Right lobe of liver (tissue), 6 donors: ENCODE measurements around the gene GFOD1. TPM values are rescaled to one million over a fixed set of nuclear protein-coding genes. Genes with fewer than 3 reads are reported as not detected.

ENCODE experiments used
- ATAC-seq, 4 donors: fragments of 200-7000 bp; cut with Tn5 transposase; one replicate each; pipeline ENCODE4 v1.9.1; 2020; ENCODE audit warnings: mild to moderate bottlenecking in 4 of 4, moderate library complexity in 4 of 4
- DNase-seq, 3 donors: peaks; one replicate each; pipeline ENCODE4 v3.0.0-alpha.2; 2020
- H3K27ac ChIP-seq, 3 donors: fragments of 200-600 bp; one replicate each; pipeline ENCODE4 v1.8.0; 2022
- H3K27me3 ChIP-seq, 2 donors: fragments of 200-600 bp; one replicate each; pipeline ENCODE4 v1.8.0; 2022
- H3K36me3 ChIP-seq, 4 donors: fragments of 200-600 bp; sonication (generic) in 1 of 4; one replicate each; pipeline versions ENCODE4 v1.5.1 to v1.8.0; 2017 to 2022; ENCODE audit warnings: control low read depth in 1 of 4
- H3K4me1 ChIP-seq, 4 donors: fragments of 200-600 bp; sonication (generic) in 1 of 4; one replicate each; pipeline versions ENCODE4 v1.5.1 to v1.8.0; 2017 to 2022; ENCODE audit warnings: control low read depth in 1 of 4
- H3K4me3 ChIP-seq, 3 donors: fragments of 200-600 bp; one replicate each; pipeline ENCODE4 v1.8.0; 2022
- H3K9me3 ChIP-seq, 4 donors: fragments of 200-600 bp; sonication (generic) in 1 of 4; one replicate each; pipeline versions ENCODE4 v1.5.1 to v1.8.0; 2017 to 2022; ENCODE audit warnings: control low read depth in 1 of 4
- CTCF ChIP-seq, 4 donors: fragments of 200-600 bp in 3 of 4; fragments of 450-650 bp in 1 of 4; IDR thresholded peaks; one replicate each; pipeline versions ENCODE4 v1.5.1 to v1.8.0; 2016 to 2022; ENCODE audit warnings: antibody characterized with exemption in 4 of 4, mild to moderate bottlenecking in 2 of 4
- POLR2A ChIP-seq: fragments of 450-650 bp; IDR thresholded peaks from one replicate; pipeline ENCODE4 v1.6.1; 2017; ENCODE audit warnings: antibody characterized with exemption, mild to moderate bottlenecking
- WGBS: methylation state at CpG from one replicate; pipeline ENCODE4 v1.1.6; 2018; ENCODE audit warnings: low coverage, low lambda C conversion rate; ENCODE audit not compliant: insufficient coverage; ENCODE audit errors: missing lambda C conversion rate; 5-methylcytosine and 5-hydroxymethylcytosine counted together
- intact Hi-C, 2 donors: fragments of 100-400 bp; cut with DNase I; formaldehyde crosslinking; loops; one replicate each; pipeline versions ENCODE4 v1.11.2 to v1.14.1; 2022
- total RNA-seq, 6 experiments: library from RNA; depleted of rRNA in 2 of 6; stranded (reverse); fragments of >200 nt in 2 of 6; fragmentation: NEBNext Ultra II Directional in 3 of 6; extraction: Animal tissue kit (Norgen Biotek cat#: 25700) in 3 of 6; gene quantifications; one replicate each; pipeline versions ENCODE4 v1.1.0 to v1.2.4, GENCODE V29; 2016 to 2023
- donor health status: DM: no; HTN: yes; CAD: no.
- donor health status: DM: no; HTN: no; CAD: no.
- donor health status: DM: no; HTN: no; CAD: no.
- donor health status: DM: no; HTN: yes; CAD: no.
- donor health status: DM: no; HTN: yes; CAD: no.

Gene GFOD1
- total RNA-seq, 6 experiments from 2014 or later, result 5.4 to 8.5 (median 7.5) TPM

GRCh38 chr6:13526727-13527670 lies 39.6 kb upstream of the GFOD1 start:
- Histone ChIP-seq H3K36me3 (no peaks in the 10 kb centered on the region), H3K4me3 (no peak overlapping the region), H3K27ac (no peak overlapping the region), H3K27me3 (no peaks in the 10 kb centered on the region), H3K9me3 (no peaks in the 10 kb centered on the region), H3K4me1 (no peaks in the 10 kb centered on the region)
- 79% methylated on average over 12 of the region's 17 CpGs for WGBS
- DNase-seq, result no peak
- intact Hi-C loops, result no loop called here
- peak; percentile 37 to 51 (median 44) for ATAC-seq
- TF ChIP-seq CTCF (IDR thresholded peaks at IDR 0.05), result no peak

- TF ChIP-seq POLR2A (no peak), CTCF (IDR thresholded peaks at IDR 0.05) (no peak)
These were observed 38.9 kb upstream of the GFOD1 start for GRCh38 chr6:13526357-13526726.

GRCh38 chr6:13524801-13525508 lies 37.6 kb upstream of the GFOD1 start:
- WGBS, result 80% methylated on average over 11 of the region's 12 CpGs
- TF ChIP-seq CTCF (IDR thresholded peaks at IDR 0.05) (no peak), POLR2A (no peak)
- DNase-seq (no peak), ATAC-seq (no peak)
- intact Hi-C loops, result no loop called here
- H3K4me1 ChIP-seq, result no peaks in the 10 kb centered on the region
- H3K27ac ChIP-seq, result no peak overlapping the region
- no peaks in the 10 kb centered on the region for H3K27me3 ChIP-seq
- no peaks in the 10 kb centered on the region for H3K36me3 ChIP-seq
- H3K9me3 ChIP-seq, result no peaks in the 10 kb centered on the region
- H3K4me3 ChIP-seq, result no peak overlapping the region

More at GRCh38 chr6:13526357-13526726, 38.9 kb upstream of the GFOD1 start:
- Histone ChIP-seq H3K27ac (no peak overlapping the region), H3K4me1 (no peaks in the 10 kb centered on the region), H3K4me3 (no peak overlapping the region), H3K27me3 (no peaks in the 10 kb centered on the region), H3K9me3 (no peaks in the 10 kb centered on the region), H3K36me3 (no peaks in the 10 kb centered on the region)
- ATAC-seq (no peak), DNase-seq (no peak)
- WGBS, result 67% methylated on average over 1 of the region's 1 CpG
- intact Hi-C loops, result no loop called here

- H3K27ac ChIP-seq, result no peak overlapping the region
- intact Hi-C loops, result no loop called here
- DNase-seq, result no peak
- H3K4me3 ChIP-seq, result no peak overlapping the region
- no peaks in the 10 kb centered on the region for H3K36me3 ChIP-seq
- TF ChIP-seq CTCF (IDR thresholded peaks at IDR 0.05), result no peak
- TF ChIP-seq POLR2A, result no peak
- 76% methylated on average over 6 of the region's 11 CpGs for WGBS
- no peaks in the 10 kb centered on the region for H3K27me3 ChIP-seq
- no peaks in the 10 kb centered on the region for H3K4me1 ChIP-seq
- no peaks in the 10 kb centered on the region for H3K9me3 ChIP-seq
- no peak for ATAC-seq
These were observed 36.6 kb upstream of the GFOD1 start for GRCh38 chr6:13523826-13524622.
